ENCODE results near the gene PJA2. TPM values are rescaled to one million over a fixed set of nuclear protein-coding genes. Genes with fewer than 3 reads are reported as not detected.
"Not testable (repeated sequence)": the region's sequence is repeated elsewhere in the genome, so short reads cannot be mapped to it uniquely, and the experiment has no call there.

The PJA2 gene
- total and polyA plus RNA-seq, 4 donors = 65.9 to 157 (median 101) TPM

DNA sequence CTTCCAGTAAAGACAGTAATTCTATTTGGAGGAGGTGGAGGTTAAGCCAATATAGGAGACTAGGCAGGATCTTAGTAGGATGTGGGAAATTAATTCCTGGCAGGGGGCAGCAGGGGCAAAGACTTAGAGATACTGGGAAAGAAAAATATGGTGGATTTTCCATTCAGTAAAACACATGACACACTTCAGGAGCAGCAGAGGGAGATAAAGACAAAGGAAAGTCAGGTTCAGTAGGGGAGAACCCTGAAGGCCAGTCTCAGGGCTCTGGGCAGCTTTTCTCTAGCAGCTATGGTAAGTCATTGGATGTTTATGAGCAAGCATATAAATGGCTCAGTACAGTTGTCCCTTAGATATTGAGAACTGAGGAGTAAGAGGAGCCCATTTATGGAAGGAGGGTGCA is 105.5 kb downstream of the PJA2 start:
- Histone ChIP-seq H3K4me3 (ENCODE audit: low read length in 2 of 2) (no peak overlapping the region), H3K27ac (ENCODE audit: low read depth in 1 of 2, low read length in 2 of 2) (no peak overlapping the region), H3K27me3 (ENCODE audit: control insufficient read depth in 1 of 2, insufficient read depth in 2 of 2, low read length in 1 of 2) (no peaks in the 10 kb centered on the region), H3K4me1 (ENCODE audit: control insufficient read depth in 1 of 2, insufficient read depth in 2 of 2, low read length in 2 of 2) (peaks cover 0 to 3% of the 10 kb centered on the region in 2 donors), H3K9me3 (ENCODE audit: control insufficient read depth, low read length) (no peaks in the 10 kb centered on the region), H3K36me3 (ENCODE audit: control insufficient read depth in 1 of 2, insufficient read depth in 2 of 2, low read length in 1 of 2) (no peaks in the 10 kb centered on the region)
- intact Hi-C loops (cut with DNase I) = no loop called here
- DNase-seq (no peak), ATAC-seq (ENCODE audit: low FRiP score) (no peak)

DNA sequence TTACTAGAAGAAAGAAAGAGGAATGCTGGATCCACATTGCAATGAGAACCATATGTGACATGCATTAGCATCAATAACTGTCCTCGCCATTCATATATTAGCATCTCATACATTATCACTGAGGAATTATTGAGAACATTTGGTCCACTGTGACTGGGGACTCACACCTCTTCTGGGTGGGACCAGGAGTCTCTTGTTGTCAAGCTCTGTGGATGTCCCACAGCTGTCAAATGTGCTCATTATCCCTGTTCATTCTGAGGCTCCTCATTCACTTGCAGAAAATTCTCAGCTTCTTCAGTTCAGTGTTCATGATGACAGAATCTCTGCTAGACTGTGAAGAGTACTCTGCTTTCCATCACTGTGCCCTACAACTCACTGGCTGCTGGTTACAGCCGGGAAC is 109.4 kb downstream of the PJA2 start:
- no peak for ATAC-seq (ENCODE audit: low FRiP score)
- Histone ChIP-seq H3K4me1 (ENCODE audit: control insufficient read depth in 1 of 2, insufficient read depth in 2 of 2, low read length in 2 of 2) (peaks cover 0 to 3% of the 10 kb centered on the region in 2 donors), H3K9me3 (ENCODE audit: control insufficient read depth, low read length) (no peaks in the 10 kb centered on the region), H3K27ac (ENCODE audit: low read depth in 1 of 2, low read length in 2 of 2) (no peak overlapping the region), H3K27me3 (ENCODE audit: control insufficient read depth in 1 of 2, insufficient read depth in 2 of 2, low read length in 1 of 2) (no peaks in the 10 kb centered on the region), H3K4me3 (ENCODE audit: low read length in 2 of 2) (no peak overlapping the region), H3K36me3 (ENCODE audit: control insufficient read depth in 1 of 2, insufficient read depth in 2 of 2, low read length in 1 of 2) (no peaks in the 10 kb centered on the region)
- DNase-seq = no peak
- intact Hi-C loops (cut with DNase I) = no loop called here
- WGBS, 2 donors = 98 to 100% methylated on average over 2 of the region's 2 CpGs

DNA sequence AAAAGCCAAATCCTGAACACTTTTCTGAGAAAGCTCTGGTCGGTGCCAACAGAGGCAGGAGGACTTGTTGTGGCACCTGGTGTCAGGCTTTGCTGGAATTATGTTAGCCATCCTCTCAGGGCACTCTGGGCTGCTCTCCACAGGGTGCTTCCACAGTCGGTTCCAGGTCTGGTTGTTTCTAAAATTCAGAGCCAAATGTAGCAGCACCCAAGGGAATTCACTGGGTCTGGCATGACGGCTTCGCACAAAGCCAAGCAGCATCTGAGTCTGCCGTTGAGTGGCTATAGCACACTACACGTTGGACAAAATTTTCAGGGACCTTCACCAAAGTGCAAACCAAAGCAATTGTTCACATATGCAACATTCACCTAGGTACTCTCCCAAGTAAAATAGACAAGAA is 110.2 kb downstream of the PJA2 start:
- peak; percentile 51 for ATAC-seq (ENCODE audit: low FRiP score)
- H3K9me3 ChIP-seq (ENCODE audit: control insufficient read depth, low read length) = no peaks in the 10 kb centered on the region
- H3K4me1 ChIP-seq (ENCODE audit: control insufficient read depth in 1 of 2, insufficient read depth in 2 of 2, low read length in 2 of 2) = peaks cover 0 to 3% of the 10 kb centered on the region in 2 donors
- H3K27ac ChIP-seq (ENCODE audit: low read depth in 1 of 2, low read length in 2 of 2) = no peak overlapping the region
- 3 to 7% methylated on average over 6 of the region's 6 CpGs for WGBS, 2 donors
- no peaks in the 10 kb centered on the region for H3K27me3 ChIP-seq (ENCODE audit: control insufficient read depth in 1 of 2, insufficient read depth in 2 of 2, low read length in 1 of 2)
- H3K4me3 ChIP-seq (ENCODE audit: low read length in 2 of 2) = no peak overlapping the region
- intact Hi-C loops (cut with DNase I) = no loop called here
- H3K36me3 ChIP-seq (ENCODE audit: control insufficient read depth in 1 of 2, insufficient read depth in 2 of 2, low read length in 1 of 2) = no peaks in the 10 kb centered on the region
- peak in 1 of 2 donors; percentile 65 for DNase-seq

DNA sequence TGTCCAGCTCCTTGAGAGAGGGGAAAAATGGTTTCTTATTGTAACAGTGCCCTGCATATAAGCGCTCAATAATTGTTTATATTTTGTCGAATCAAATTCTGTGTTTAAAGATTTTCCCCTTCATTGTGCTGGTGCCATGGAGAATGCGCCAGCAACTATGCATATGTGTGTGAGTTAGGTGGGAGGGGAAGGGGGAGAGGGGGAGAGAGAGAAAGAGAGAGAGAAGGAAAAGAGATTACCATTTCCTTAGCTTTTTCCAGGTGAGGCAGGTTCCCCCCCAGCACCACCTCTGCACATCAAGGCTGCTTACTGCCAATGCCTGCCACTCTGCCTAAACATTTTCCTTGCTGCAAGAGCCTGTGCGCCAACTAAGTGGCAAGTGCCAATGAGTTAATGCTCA is 111.0 kb downstream of the PJA2 start:
- H3K4me3 ChIP-seq (ENCODE audit: low read length in 2 of 2) = no peak overlapping the region
- ATAC-seq (ENCODE audit: low FRiP score) (no peak), DNase-seq (no peak)
- no peak overlapping the region for H3K27ac ChIP-seq (ENCODE audit: low read depth in 1 of 2, low read length in 2 of 2)
- no peaks in the 10 kb centered on the region for H3K27me3 ChIP-seq (ENCODE audit: control insufficient read depth in 1 of 2, insufficient read depth in 2 of 2, low read length in 1 of 2)
- peaks cover 0 to 3% of the 10 kb centered on the region in 2 donors for H3K4me1 ChIP-seq (ENCODE audit: control insufficient read depth in 1 of 2, insufficient read depth in 2 of 2, low read length in 2 of 2)
- 38 to 83% methylated on average over 4 of the region's 4 CpGs for WGBS, 2 donors
- intact Hi-C loops (cut with DNase I) = no loop called here
- H3K9me3 ChIP-seq (ENCODE audit: control insufficient read depth, low read length) = no peaks in the 10 kb centered on the region
- H3K36me3 ChIP-seq (ENCODE audit: control insufficient read depth in 1 of 2, insufficient read depth in 2 of 2, low read length in 1 of 2) = no peaks in the 10 kb centered on the region

DNA sequence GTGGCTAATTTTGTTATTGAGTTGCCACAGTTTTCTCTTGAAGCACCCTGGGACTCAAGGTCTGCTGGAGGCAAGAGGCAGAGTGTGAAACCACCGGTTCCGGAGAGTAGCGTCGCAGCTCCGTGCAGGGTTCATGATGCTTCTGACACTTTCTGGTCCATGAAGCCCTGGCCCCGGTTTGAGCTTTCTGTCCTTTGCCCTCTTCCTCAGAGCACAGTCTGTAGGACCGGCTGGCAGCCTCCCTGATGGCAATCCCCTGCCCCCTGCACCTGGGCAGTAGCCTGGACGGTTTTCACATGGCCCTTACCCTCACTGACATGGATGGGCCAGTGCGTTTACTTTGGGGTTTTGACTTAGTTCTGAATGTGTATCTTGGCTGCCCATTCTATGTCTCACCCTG is 111.9 kb downstream of the PJA2 start:
- Histone ChIP-seq H3K27ac (ENCODE audit: low read depth in 1 of 2, low read length in 2 of 2) (no peak overlapping the region), H3K4me3 (ENCODE audit: low read length in 2 of 2) (no peak overlapping the region), H3K9me3 (ENCODE audit: control insufficient read depth, low read length) (no peaks in the 10 kb centered on the region), H3K4me1 (ENCODE audit: control insufficient read depth in 1 of 2, insufficient read depth in 2 of 2, low read length in 2 of 2) (peaks cover 0 to 3% of the 10 kb centered on the region in 2 donors), H3K27me3 (ENCODE audit: control insufficient read depth in 1 of 2, insufficient read depth in 2 of 2, low read length in 1 of 2) (no peaks in the 10 kb centered on the region), H3K36me3 (ENCODE audit: control insufficient read depth in 1 of 2, insufficient read depth in 2 of 2, low read length in 1 of 2) (no peaks in the 10 kb centered on the region)
- WGBS, 2 donors = 81 to 84% methylated on average over 9 of the region's 9 CpGs
- no peak for DNase-seq
- intact Hi-C loops (cut with DNase I) = no loop called here
- no peak for ATAC-seq (ENCODE audit: low FRiP score)

DNA sequence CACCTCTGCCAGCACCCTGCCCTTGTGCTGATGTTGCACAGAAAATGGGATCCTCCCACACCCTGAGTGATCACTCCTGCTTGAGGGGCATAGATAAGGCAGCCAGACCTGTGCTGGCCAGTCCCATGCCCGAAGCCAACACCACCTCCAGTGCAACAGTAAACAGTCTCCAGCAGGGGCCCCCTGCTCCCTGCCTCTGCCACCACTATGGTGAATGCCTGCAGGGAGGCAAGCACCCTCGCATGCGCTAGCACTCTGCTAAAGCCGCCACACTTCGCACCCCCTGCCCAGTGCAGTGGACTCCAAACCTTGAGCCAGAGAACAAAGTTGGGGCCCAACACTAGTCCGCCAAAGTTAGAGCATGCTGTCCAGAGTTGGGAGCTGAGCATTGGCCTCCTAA is 118.7 kb downstream of the PJA2 start:
- no peak for DNase-seq
- intact Hi-C loops (cut with DNase I) = no loop called here
- no peaks in the 10 kb centered on the region for H3K4me1 ChIP-seq (ENCODE audit: control insufficient read depth in 1 of 2, insufficient read depth in 2 of 2, low read length in 2 of 2)
- no peak overlapping the region for H3K27ac ChIP-seq (ENCODE audit: low read depth in 1 of 2, low read length in 2 of 2)
- H3K4me3 ChIP-seq (ENCODE audit: low read length in 2 of 2) = no peak overlapping the region
- 94 to 97% methylated on average over 6 of the region's 6 CpGs for WGBS, 2 donors
- H3K36me3 ChIP-seq (ENCODE audit: control insufficient read depth in 1 of 2, insufficient read depth in 2 of 2, low read length in 1 of 2) = no peaks in the 10 kb centered on the region
- H3K9me3 ChIP-seq (ENCODE audit: control insufficient read depth, low read length) = peaks cover 2% of the 10 kb centered on the region
- ATAC-seq (ENCODE audit: low FRiP score) = no peak
- H3K27me3 ChIP-seq (ENCODE audit: control insufficient read depth in 1 of 2, insufficient read depth in 2 of 2, low read length in 1 of 2) = no peaks in the 10 kb centered on the region

DNA sequence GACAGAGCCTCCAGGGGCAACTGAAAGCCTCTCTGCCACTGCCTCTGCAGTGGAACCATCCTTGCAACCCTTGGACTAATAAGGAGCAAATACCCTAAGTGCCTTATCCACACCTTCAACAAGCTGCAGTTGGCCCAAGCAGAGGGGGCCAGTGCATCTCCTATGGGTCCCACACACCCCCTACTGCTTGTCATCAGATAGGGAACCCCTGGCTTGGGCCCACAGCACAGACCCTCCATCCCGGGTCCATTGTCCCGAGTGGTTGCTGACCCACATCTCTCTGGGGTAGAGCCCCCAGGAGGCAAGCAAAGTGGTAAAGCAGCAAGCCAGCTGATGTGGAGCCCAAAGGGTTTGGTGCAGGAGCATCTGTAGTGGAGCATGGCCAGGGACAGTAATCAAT is 119.5 kb downstream of the PJA2 start:
- Histone ChIP-seq H3K27me3 (ENCODE audit: control insufficient read depth in 1 of 2, insufficient read depth in 2 of 2, low read length in 1 of 2) (no peaks in the 10 kb centered on the region), H3K4me3 (ENCODE audit: low read length in 2 of 2) (no peak overlapping the region), H3K36me3 (ENCODE audit: control insufficient read depth in 1 of 2, insufficient read depth in 2 of 2, low read length in 1 of 2) (no peaks in the 10 kb centered on the region), H3K4me1 (ENCODE audit: control insufficient read depth in 1 of 2, insufficient read depth in 2 of 2, low read length in 2 of 2) (no peaks in the 10 kb centered on the region), H3K9me3 (ENCODE audit: control insufficient read depth, low read length) (peaks cover 2% of the 10 kb centered on the region), H3K27ac (ENCODE audit: low read depth in 1 of 2, low read length in 2 of 2) (no peak overlapping the region)
- WGBS, 2 donors = 93 to 97% methylated on average over 2 of the region's 2 CpGs
- DNase-seq = peak in 1 of 2 donors; percentile 53
- intact Hi-C loops (cut with DNase I) = no loop called here
- no peak for ATAC-seq (ENCODE audit: low FRiP score)

DNA sequence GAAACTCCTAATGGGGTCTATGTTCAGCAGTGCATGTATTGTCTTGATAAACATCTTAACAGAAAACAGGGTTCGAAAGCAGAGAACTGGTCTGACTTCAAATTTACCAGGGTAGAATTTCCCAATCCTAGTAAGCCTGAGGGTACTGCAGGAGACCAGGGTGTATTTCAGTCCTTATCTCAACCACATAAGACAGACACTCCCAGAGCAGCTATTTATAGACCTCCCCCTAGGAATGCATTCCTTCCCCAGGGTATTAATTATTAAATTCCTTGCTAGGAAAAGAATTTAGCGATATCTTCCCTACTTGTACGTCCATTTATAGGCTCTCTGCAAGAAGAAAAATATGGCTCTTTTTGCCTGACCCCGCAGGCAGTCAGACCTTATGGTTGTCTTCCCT is 123.1 kb downstream of the PJA2 start:
- H3K27ac ChIP-seq (ENCODE audit: low read depth in 1 of 2, low read length in 2 of 2); ATAC-seq (ENCODE audit: low FRiP score); H3K4me1 ChIP-seq (ENCODE audit: control insufficient read depth in 1 of 2, insufficient read depth in 2 of 2, low read length in 2 of 2); DNase-seq; H3K4me3 ChIP-seq (ENCODE audit: low read length in 2 of 2); H3K36me3 ChIP-seq (ENCODE audit: control insufficient read depth in 1 of 2, insufficient read depth in 2 of 2, low read length in 1 of 2); intact Hi-C loops (cut with DNase I); H3K9me3 ChIP-seq (ENCODE audit: control insufficient read depth, low read length); H3K27me3 ChIP-seq (ENCODE audit: control insufficient read depth in 1 of 2, insufficient read depth in 2 of 2, low read length in 1 of 2): not testable (repeated sequence)
- 66 to 73% methylated on average over 4 of the region's 4 CpGs for WGBS, 2 donors
